Colonic mucosa (tissue), 4 donors: ENCODE results near the gene NRG3. TPM values are rescaled to one million over a fixed set of nuclear protein-coding genes. Genes with fewer than 3 reads are reported as not detected.

ENCODE experiments used
- DNase-seq: peaks from one replicate; pipeline ENCODE4 v3.0.0-alpha.2; 2020
- H3K27ac ChIP-seq: fragments of 200-600 bp; one replicate; pipeline ENCODE4 v1.8.0; 2021
- H3K27me3 ChIP-seq: fragments of 200-600 bp; one replicate; pipeline ENCODE4 v1.8.0; 2021
- H3K36me3 ChIP-seq: fragments of 200-600 bp; one replicate; pipeline ENCODE4 v1.8.0; 2021
- H3K4me1 ChIP-seq: fragments of 200-600 bp; one replicate; pipeline ENCODE4 v1.8.0; 2021; ENCODE audit warnings: mild to moderate bottlenecking
- H3K4me3 ChIP-seq: fragments of 200-600 bp; one replicate; pipeline ENCODE4 v1.8.0; 2021
- H3K9ac ChIP-seq, 2 donors: one replicate each; pipeline ENCODE4 v1.7.0; 2013; ENCODE audit warnings: control low read depth in 2 of 2, low read depth in 2 of 2, low read length in 2 of 2
- H3K9me3 ChIP-seq: fragments of 200-600 bp; one replicate; pipeline ENCODE4 v1.8.0; 2021
- intact Hi-C: fragments of 100-400 bp; cut with DNase I; formaldehyde crosslinking; loops from one replicate; pipeline ENCODE4 v1.14.1; 2022
- total RNA-seq, 2 donors: library from RNA; stranded (reverse); fragmentation: NEBNext Ultra II Directional in 1 of 2; extraction: Animal tissue kit (Norgen Biotek cat#: 25700) in 1 of 2; gene quantifications; one replicate each; pipeline ENCODE4 v1.2.1, GENCODE V29; 2021
- TF ChIP-seq, protein P1 (sequence below): fragments of 200-600 bp; IDR thresholded peaks from one replicate; pipeline ENCODE4 v1.8.0; 2022; ENCODE audit warnings: antibody characterized with exemption, mild to moderate bottlenecking
- donor health status: healthy.
- donor health status: DM: no; HTN: no; CAD: no.
- donor health status: DM: no; HTN: no; CAD: no.

Gene NRG3
- total RNA-seq, 2 donors from 2014 or later, result 0.24 TPM; not detected in 1

DNA sequence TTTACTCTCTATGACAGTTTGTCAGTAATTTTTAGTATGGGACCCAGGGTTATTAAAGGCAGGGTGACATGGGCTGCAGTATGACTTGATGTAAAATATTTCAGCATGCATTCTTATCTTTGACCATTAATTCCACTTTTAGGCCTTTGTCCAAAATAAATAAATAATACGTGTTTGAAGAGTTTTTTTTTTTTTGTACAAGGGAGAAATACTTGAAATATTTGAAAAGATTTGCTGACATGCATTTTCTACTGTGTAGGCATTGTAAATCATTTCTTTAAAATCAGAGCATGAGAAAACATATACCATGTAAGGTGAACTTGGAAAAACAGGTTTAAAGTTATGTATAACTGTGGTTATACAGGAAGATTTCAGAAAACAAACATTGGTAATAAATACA, 23.5 kb downstream of the NRG3 start:
- no peaks in the 10 kb centered on the region for H3K36me3 ChIP-seq
- H3K27me3 ChIP-seq, result no peaks in the 10 kb centered on the region
- no peak for DNase-seq
- no peak overlapping the region for H3K4me3 ChIP-seq
- no peak overlapping the region for H3K9ac ChIP-seq
- intact Hi-C loops, result no loop called here
- no peaks in the 10 kb centered on the region for H3K4me1 ChIP-seq
- TF ChIP-seq, protein P1, sequence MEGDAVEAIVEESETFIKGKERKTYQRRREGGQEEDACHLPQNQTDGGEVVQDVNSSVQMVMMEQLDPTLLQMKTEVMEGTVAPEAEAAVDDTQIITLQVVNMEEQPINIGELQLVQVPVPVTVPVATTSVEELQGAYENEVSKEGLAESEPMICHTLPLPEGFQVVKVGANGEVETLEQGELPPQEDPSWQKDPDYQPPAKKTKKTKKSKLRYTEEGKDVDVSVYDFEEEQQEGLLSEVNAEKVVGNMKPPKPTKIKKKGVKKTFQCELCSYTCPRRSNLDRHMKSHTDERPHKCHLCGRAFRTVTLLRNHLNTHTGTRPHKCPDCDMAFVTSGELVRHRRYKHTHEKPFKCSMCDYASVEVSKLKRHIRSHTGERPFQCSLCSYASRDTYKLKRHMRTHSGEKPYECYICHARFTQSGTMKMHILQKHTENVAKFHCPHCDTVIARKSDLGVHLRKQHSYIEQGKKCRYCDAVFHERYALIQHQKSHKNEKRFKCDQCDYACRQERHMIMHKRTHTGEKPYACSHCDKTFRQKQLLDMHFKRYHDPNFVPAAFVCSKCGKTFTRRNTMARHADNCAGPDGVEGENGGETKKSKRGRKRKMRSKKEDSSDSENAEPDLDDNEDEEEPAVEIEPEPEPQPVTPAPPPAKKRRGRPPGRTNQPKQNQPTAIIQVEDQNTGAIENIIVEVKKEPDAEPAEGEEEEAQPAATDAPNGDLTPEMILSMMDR, result no peak
- H3K27ac ChIP-seq, result no peak overlapping the region
- H3K9me3 ChIP-seq, result no peaks in the 10 kb centered on the region

- Histone ChIP-seq H3K36me3 (no peaks in the 10 kb centered on the region), H3K9ac (no peak overlapping the region), H3K27me3 (no peaks in the 10 kb centered on the region), H3K4me3 (no peak overlapping the region), H3K4me1 (no peaks in the 10 kb centered on the region), H3K27ac (no peak overlapping the region), H3K9me3 (no peaks in the 10 kb centered on the region)
- intact Hi-C loops, result no loop called here
- DNase-seq, result no peak
- TF ChIP-seq, protein P1, result no peak
Observed at GRCh38 chr10:81900989-81901388, 26.0 kb downstream of the NRG3 start.

DNA sequence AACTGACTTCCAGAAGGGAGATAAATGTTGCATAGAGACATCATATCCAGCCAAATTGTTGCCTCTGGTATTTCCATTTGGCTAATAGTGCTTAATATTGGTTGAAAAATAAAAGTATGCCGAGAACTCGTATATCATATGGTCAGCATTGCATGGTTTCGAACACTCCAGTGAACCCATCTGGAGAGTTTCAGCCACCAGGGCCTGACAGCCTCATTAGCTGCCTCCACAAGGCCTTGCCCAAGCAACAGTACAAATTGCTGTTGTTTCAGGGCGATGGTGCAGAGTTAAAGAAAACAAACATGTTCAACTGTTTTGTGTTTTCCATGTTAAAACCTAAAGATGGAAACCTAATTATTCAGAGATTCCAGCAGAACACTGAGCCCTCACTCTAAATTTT, 28.5 kb downstream of the NRG3 start:
- H3K27me3 ChIP-seq, result no peaks in the 10 kb centered on the region
- no peaks in the 10 kb centered on the region for H3K9me3 ChIP-seq
- no peak overlapping the region for H3K4me3 ChIP-seq
- no peaks in the 10 kb centered on the region for H3K36me3 ChIP-seq
- no peaks in the 10 kb centered on the region for H3K4me1 ChIP-seq
- TF ChIP-seq, protein P1, result no peak
- no peak overlapping the region for H3K9ac ChIP-seq
- no peak overlapping the region for H3K27ac ChIP-seq
- intact Hi-C loops, result no loop called here
- no peak for DNase-seq

GRCh38 chr10:81905161-81905560, 30.2 kb downstream of the NRG3 start:
- no peak overlapping the region for H3K27ac ChIP-seq
- intact Hi-C loops, result no loop called here
- TF ChIP-seq, protein P1, result no peak
- H3K36me3 ChIP-seq, result no peaks in the 10 kb centered on the region
- H3K27me3 ChIP-seq, result no peaks in the 10 kb centered on the region
- no peak for DNase-seq
- no peaks in the 10 kb centered on the region for H3K4me1 ChIP-seq
- no peak overlapping the region for H3K9ac ChIP-seq
- no peaks in the 10 kb centered on the region for H3K9me3 ChIP-seq
- H3K4me3 ChIP-seq, result no peak overlapping the region

DNA sequence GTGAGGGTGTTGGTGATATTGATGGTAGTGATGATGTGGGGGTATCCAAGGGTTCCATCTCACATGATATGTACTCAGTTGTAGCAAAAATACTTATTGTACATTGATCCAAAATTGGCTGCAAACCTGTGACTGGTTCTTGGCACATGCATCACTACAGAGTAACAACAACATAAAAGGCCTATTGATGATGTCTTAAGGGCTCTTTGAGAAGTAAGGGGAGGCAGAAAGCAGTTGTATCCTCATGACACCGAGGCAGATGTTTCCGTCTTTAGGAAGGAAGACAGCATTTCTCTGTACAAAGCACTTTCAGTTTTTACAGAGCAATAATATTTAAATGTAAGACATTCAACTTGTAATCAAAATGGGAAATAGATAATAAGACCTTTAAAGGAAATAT, 34.5 kb downstream of the NRG3 start:
- no peak for DNase-seq

More for the DNA sequence above, 34.5 kb downstream of the NRG3 start:
- H3K4me3 ChIP-seq, result no peak overlapping the region
- no peak overlapping the region for H3K9ac ChIP-seq
- H3K9me3 ChIP-seq, result no peaks in the 10 kb centered on the region
- TF ChIP-seq, protein P1, result no peak
- no peaks in the 10 kb centered on the region for H3K4me1 ChIP-seq
- H3K36me3 ChIP-seq, result no peaks in the 10 kb centered on the region
- H3K27me3 ChIP-seq, result no peaks in the 10 kb centered on the region
- no peak overlapping the region for H3K27ac ChIP-seq
- intact Hi-C loops, result no loop called here
